AG09309 (cell line): ENCODE measurements around the gene HTR2B.

Experiments used
- DNase-seq: peaks from one replicate; pipeline ENCODE4 v3.0.0-alpha.2; 2010; ENCODE audit warnings: low read depth
- H3K4me3 ChIP-seq: 2 replicates; pipeline ENCODE4 v1.5.1; 2011; ENCODE audit warnings: mild to moderate bottlenecking, low read depth, low read length, moderate library complexity; ENCODE audit not compliant: control insufficient read depth
- CTCF ChIP-seq: IDR thresholded peaks from 2 replicates; pipeline ENCODE4 v1.5.1; 2011; ENCODE audit warnings: mild to moderate bottlenecking, low read depth, low read length, inconsistent platforms; ENCODE audit not compliant: insufficient read depth, control insufficient read depth; ENCODE audit errors: missing control alignments

The HTR2B gene

DNA sequence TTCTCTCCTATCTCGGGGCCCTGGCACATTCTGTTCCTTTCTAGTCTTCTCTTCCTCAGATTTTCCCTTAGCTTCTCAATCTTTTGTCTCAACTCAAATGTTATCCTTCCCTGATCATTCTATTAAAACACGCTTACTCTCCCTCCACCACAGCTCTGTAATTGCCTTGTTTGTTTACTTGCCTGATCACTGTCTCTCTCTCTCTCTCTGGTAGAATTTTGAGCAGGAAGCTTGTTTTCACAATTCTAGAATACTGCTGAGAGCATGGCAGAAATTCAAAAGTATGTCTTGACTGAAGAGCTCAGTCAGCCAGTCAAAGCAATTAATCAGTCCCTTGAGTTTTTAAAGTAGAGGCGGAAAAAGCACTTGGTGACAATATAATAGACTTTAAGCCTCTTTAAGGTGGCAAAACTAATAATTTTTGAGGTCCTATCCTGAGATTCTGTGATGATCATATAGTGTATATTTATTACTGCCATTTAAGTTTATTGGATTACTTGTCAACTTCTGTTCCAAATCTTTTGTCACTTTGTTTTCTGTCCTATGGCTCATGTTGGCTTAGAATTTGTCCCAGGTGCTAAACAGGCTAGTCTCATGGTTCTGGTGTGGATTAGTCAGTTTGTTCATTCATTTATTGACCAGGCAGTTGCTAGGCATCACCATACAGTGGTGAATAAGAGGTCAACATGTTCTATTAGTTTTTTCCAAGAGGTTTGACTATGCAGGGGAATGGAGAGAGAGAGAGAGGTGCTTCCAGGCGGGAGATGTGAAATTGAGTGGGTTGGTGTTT lies 65.9 kb downstream of the HTR2B start:
- no peak for TF ChIP-seq CTCF
- no peak for DNase-seq
- H3K4me3 ChIP-seq = no peak overlapping the region
